K562 (cell line): Measurements from ENCODE around the gene CTCF. TPM values are rescaled to one million over a fixed set of nuclear protein-coding genes. Genes with fewer than 3 reads are reported as not detected.

Source experiments
- BRF1 ChIP-seq: IDR thresholded peaks from 3 replicates; pipeline ENCODE4 v1.6.1; 2011; ENCODE audit warnings: borderline replicate concordance, mild to moderate bottlenecking; ENCODE audit not compliant: insufficient read length; ENCODE audit errors: extremely low read depth
- HEY1 ChIP-seq: fragments of 250-450 bp; sonication (Bioruptor Pico); IDR thresholded peaks from 2 replicates; pipeline ENCODE4 v1.5.0; 2020; ENCODE audit warnings: mild to moderate bottlenecking, moderate library complexity, borderline replicate concordance
- HMG20A ChIP-seq: fragments of 450-650 bp; formaldehyde crosslinking; conservative IDR thresholded peaks from 2 replicates; pipeline ENCODE4 v1.4.0; 2020; ENCODE audit warnings: mild to moderate bottlenecking, mixed read lengths
- KAT8 ChIP-seq: fragments of 450-650 bp; IDR thresholded peaks from 2 replicates; pipeline ENCODE4 v1.6.1; 2016; ENCODE audit warnings: low read depth, mild to moderate bottlenecking
- LEF1 ChIP-seq: fragments of 450-650 bp; IDR thresholded peaks from 2 replicates; pipeline ENCODE4 v1.6.1; 2016; ENCODE audit warnings: mild to moderate bottlenecking
- NFRKB ChIP-seq: fragments of 450-650 bp; IDR thresholded peaks from 2 replicates; pipeline ENCODE4 v1.6.1; 2016; ENCODE audit warnings: low read depth
- NFXL1 ChIP-seq: fragments of 450-650 bp; formaldehyde crosslinking; IDR thresholded peaks from 2 replicates; pipeline ENCODE4 v1.4.0; 2021; ENCODE audit warnings: mild to moderate bottlenecking
- NONO ChIP-seq, 2 experiments: fragments of 200-400 bp in 1 of 2; fragments of 450-650 bp in 1 of 2; formaldehyde crosslinking in 1 of 2; IDR thresholded peaks; 2 replicates each; pipeline ENCODE4 v1.6.1; 2017; ENCODE audit warnings: low read depth in 2 of 2, mild to moderate bottlenecking in 2 of 2, moderate library complexity in 2 of 2, low read length in 1 of 2
- ZC3H8 ChIP-seq: fragments of 450-650 bp; IDR thresholded peaks from 2 replicates; pipeline ENCODE4 v1.6.1; 2017
- ZNF57 ChIP-seq: fragments of 450-650 bp; formaldehyde crosslinking; IDR thresholded peaks from 2 replicates; pipeline ENCODE4 v1.4.0; 2020; ENCODE audit warnings: mild to moderate bottlenecking, moderate library complexity
- ZNF830 ChIP-seq: fragments of 250-450 bp; sonication (Bioruptor Pico); IDR thresholded peaks from 2 replicates; pipeline ENCODE4 v1.5.0; 2021; ENCODE audit warnings: mild to moderate bottlenecking
- polyA plus RNA-seq, 8 experiments: library from polyadenylated mRNA; depleted of rRNA in 4 of 8; stranded (reverse) in 5 of 8; unstranded in 3 of 8; fragments of >200 nt; fragmentation: Nextera tagmentation in 2 of 8; fragmentation: Illumina TruSeq in 1 of 8; extraction: Ambion mirVana in 2 of 8; extraction: Trizol in 1 of 8; gene quantifications; 2 replicates each; pipeline versions ENCODE4 v1.2.1 to v1.2.3, GENCODE V29; 2011 to 2014; ENCODE audit warnings: inconsistent platforms in 1 of 8, missing spikeins in 1 of 8
- total RNA-seq, 7 experiments: library from RNA; depleted of rRNA in 6 of 7; stranded (reverse); fragments of >200 nt in 6 of 7; fragmentation: Illumina TruSeq in 2 of 7; extraction: Trizol in 2 of 7; gene quantifications; 2 replicates each; pipeline versions ENCODE4 v1.2.1 to v1.2.3, GENCODE V29; 2011 to 2021; ENCODE audit warnings: low replicate concordance in 1 of 7
- TF ChIP-seq, protein P1 (sequence below), 3 experiments: fragments of 200-800 bp in 1 of 3; fragments of 250-450 bp in 1 of 3; fragments of 450-650 bp in 1 of 3; sonication (Bioruptor Pico) in 1 of 3; sonication (Bioruptor generic) in 1 of 3; formaldehyde crosslinking in 1 of 3; IDR thresholded peaks; 2 replicates each; pipeline versions ENCODE4 v1.6.1 to v1.8.0; 2016 to 2022; ENCODE audit warnings: mild to moderate bottlenecking in 2 of 3, missing genetic modification characterization in 2 of 3, missing compliant biosample characterization in 1 of 3, moderate library complexity in 1 of 3
- TF ChIP-seq, protein P2 (sequence below): fragments of 250-450 bp; sonication (Bioruptor Pico); IDR thresholded peaks from 2 replicates; pipeline ENCODE4 v1.8.0; 2021; ENCODE audit warnings: borderline replicate concordance, mild to moderate bottlenecking, moderate library complexity; ENCODE audit not compliant: poor library complexity, severe bottlenecking
- TF ChIP-seq, protein P3 (sequence below): fragments of 250-450 bp; sonication (Bioruptor Pico); IDR thresholded peaks from 2 replicates; pipeline ENCODE4 v1.9.0; 2021; ENCODE audit warnings: mild to moderate bottlenecking, inconsistent platforms
- TF ChIP-seq, protein P4 (sequence below): fragments of 450-650 bp; IDR thresholded peaks from 2 replicates; pipeline ENCODE4 v1.6.1; 2016; ENCODE audit warnings: low read depth, mild to moderate bottlenecking, moderate library complexity
- TF ChIP-seq, protein P5 (sequence below): sonication (generic); formaldehyde crosslinking; IDR thresholded peaks from 2 replicates; pipeline ENCODE4 v1.8.1; 2023; ENCODE audit warnings: mild to moderate bottlenecking, missing genetic modification reagents
- TF ChIP-seq, protein P6 (sequence below): sonication (generic); formaldehyde crosslinking; IDR thresholded peaks from 2 replicates; pipeline ENCODE4 v1.8.1; 2022; ENCODE audit warnings: missing genetic modification reagents

CTCF gene
- total and polyA plus RNA-seq, 9 of the 15 experiments (the other 6 are each of a cell fraction or from before 2014, with no cell fraction given): 7.8 to 49.2 (median 33.9) TPM

DNA sequence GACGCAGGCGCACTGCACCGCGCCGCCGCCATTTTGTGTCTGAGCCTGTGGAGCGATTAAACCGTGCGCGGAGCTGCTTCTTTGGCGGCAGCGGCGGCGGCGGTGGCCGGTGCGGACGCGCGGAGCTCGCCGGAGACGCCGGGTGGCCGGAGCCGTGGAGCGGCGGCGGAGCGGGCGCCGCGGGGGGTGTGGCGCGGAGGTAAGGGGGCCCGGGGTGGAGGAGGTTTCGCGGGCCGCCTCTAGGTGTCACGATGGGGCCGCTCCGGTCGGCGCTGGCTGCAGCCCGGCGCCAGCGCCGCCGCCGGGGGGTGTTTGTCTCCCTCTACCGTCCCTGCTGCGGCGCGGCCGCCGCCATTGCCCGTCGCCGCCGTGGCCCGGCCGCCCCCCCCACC, at the start of gene CTCF (continued):
- TF ChIP-seq, protein P1, sequence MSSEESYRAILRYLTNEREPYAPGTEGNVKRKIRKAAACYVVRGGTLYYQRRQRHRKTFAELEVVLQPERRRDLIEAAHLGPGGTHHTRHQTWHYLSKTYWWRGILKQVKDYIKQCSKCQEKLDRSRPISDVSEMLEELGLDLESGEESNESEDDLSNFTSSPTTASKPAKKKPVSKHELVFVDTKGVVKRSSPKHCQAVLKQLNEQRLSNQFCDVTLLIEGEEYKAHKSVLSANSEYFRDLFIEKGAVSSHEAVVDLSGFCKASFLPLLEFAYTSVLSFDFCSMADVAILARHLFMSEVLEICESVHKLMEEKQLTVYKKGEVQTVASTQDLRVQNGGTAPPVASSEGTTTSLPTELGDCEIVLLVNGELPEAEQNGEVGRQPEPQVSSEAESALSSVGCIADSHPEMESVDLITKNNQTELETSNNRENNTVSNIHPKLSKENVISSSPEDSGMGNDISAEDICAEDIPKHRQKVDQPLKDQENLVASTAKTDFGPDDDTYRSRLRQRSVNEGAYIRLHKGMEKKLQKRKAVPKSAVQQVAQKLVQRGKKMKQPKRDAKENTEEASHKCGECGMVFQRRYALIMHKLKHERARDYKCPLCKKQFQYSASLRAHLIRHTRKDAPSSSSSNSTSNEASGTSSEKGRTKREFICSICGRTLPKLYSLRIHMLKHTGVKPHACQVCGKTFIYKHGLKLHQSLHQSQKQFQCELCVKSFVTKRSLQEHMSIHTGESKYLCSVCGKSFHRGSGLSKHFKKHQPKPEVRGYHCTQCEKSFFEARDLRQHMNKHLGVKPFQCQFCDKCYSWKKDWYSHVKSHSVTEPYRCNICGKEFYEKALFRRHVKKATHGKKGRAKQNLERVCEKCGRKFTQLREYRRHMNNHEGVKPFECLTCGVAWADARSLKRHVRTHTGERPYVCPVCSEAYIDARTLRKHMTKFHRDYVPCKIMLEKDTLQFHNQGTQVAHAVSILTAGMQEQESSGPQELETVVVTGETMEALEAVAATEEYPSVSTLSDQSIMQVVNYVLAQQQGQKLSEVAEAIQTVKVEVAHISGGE (CRISPR knock-in tag; IDR thresholded peaks at IDR 0.05): no peak
- TF ChIP-seq, protein P2, sequence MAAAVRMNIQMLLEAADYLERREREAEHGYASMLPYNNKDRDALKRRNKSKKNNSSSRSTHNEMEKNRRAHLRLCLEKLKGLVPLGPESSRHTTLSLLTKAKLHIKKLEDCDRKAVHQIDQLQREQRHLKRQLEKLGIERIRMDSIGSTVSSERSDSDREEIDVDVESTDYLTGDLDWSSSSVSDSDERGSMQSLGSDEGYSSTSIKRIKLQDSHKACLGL (CRISPR knock-in tag): no peak
- TF ChIP-seq, protein P3, sequence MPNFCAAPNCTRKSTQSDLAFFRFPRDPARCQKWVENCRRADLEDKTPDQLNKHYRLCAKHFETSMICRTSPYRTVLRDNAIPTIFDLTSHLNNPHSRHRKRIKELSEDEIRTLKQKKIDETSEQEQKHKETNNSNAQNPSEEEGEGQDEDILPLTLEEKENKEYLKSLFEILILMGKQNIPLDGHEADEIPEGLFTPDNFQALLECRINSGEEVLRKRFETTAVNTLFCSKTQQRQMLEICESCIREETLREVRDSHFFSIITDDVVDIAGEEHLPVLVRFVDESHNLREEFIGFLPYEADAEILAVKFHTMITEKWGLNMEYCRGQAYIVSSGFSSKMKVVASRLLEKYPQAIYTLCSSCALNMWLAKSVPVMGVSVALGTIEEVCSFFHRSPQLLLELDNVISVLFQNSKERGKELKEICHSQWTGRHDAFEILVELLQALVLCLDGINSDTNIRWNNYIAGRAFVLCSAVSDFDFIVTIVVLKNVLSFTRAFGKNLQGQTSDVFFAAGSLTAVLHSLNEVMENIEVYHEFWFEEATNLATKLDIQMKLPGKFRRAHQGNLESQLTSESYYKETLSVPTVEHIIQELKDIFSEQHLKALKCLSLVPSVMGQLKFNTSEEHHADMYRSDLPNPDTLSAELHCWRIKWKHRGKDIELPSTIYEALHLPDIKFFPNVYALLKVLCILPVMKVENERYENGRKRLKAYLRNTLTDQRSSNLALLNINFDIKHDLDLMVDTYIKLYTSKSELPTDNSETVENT: 0 out of 2 replicates have a peak, but pooled peaks have one; percentile 44
- TF ChIP-seq ZNF830 (no peak), NFXL1 (CRISPR knock-in tag) (no peak), NONO (IDR thresholded peaks at IDR 0.05; ENCODE audit: low read depth in 2 of 2, low read length in 1 of 2) (peak in 1 of 2 experiments; percentile 76; a peak in 3 of 4 replicates), ZC3H8 (no peak), LEF1 (no peak), NFRKB (no peak), ZNF57 (CRISPR knock-in tag) (no peak), BRF1 (no peak), HEY1 (CRISPR knock-in tag) (no peak), KAT8 (no peak), HMG20A (CRISPR knock-in tag) (no peak)
- TF ChIP-seq, protein P4, sequence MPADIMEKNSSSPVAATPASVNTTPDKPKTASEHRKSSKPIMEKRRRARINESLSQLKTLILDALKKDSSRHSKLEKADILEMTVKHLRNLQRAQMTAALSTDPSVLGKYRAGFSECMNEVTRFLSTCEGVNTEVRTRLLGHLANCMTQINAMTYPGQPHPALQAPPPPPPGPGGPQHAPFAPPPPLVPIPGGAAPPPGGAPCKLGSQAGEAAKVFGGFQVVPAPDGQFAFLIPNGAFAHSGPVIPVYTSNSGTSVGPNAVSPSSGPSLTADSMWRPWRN: no peak
- TF ChIP-seq, protein P5, sequence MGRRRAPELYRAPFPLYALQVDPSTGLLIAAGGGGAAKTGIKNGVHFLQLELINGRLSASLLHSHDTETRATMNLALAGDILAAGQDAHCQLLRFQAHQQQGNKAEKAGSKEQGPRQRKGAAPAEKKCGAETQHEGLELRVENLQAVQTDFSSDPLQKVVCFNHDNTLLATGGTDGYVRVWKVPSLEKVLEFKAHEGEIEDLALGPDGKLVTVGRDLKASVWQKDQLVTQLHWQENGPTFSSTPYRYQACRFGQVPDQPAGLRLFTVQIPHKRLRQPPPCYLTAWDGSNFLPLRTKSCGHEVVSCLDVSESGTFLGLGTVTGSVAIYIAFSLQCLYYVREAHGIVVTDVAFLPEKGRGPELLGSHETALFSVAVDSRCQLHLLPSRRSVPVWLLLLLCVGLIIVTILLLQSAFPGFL (CRISPR knock-in tag): no peak
- TF ChIP-seq, protein P6, sequence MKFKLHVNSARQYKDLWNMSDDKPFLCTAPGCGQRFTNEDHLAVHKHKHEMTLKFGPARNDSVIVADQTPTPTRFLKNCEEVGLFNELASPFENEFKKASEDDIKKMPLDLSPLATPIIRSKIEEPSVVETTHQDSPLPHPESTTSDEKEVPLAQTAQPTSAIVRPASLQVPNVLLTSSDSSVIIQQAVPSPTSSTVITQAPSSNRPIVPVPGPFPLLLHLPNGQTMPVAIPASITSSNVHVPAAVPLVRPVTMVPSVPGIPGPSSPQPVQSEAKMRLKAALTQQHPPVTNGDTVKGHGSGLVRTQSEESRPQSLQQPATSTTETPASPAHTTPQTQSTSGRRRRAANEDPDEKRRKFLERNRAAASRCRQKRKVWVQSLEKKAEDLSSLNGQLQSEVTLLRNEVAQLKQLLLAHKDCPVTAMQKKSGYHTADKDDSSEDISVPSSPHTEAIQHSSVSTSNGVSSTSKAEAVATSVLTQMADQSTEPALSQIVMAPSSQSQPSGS (CRISPR knock-in tag): no peak
